SK-N-SH (cell line): Measurements from ENCODE around the gene ZNF22. TPM values are rescaled to one million over a fixed set of nuclear protein-coding genes. Genes with fewer than 3 reads are reported as not detected.

Experiments used
- CTCF ChIA-PET: fragments of 300-600, 350-600 bp; formaldehyde crosslinking; extraction: SDS; loops from one replicate; lab custom pipeline; 2021; lab: Yijun Ruan, JAX
- POLR2A ChIA-PET: fragments of 350-600 bp; sonication (Branson Sonifier 250); formaldehyde crosslinking; extraction: SDS; loops from one replicate; lab custom pipeline; 2020; ENCODE audit warnings: antibody characterized with exemption, inconsistent platforms; lab: Yijun Ruan, JAX
- DNase-seq: peaks from one replicate; pipeline ENCODE4 v3.0.0; 2012
- H2AFZ ChIP-seq: fragments of 200-600 bp; sonication (generic); 2 replicates; pipeline ENCODE4 v1.8.1; 2016; ENCODE audit warnings: antibody characterized with exemption, mild to moderate bottlenecking, low read depth
- H3F3A ChIP-seq: fragments of 200-600 bp; sonication (generic); replicated peaks from 2 replicates; pipeline ENCODE3; 2016; ENCODE audit warnings: antibody characterized with exemption, mild to moderate bottlenecking; ENCODE audit not compliant: insufficient read depth
- H3K27ac ChIP-seq, 2 experiments: fragments of 200-500 bp in 1 of 2; fragments of 200-600 bp in 1 of 2; sonication (Bioruptor generic) in 1 of 2; sonication (generic), shearing (Covaris generic) in 1 of 2; 2 replicates each; pipeline versions ENCODE4 v1.5.1 to v1.6.1; 2014 to 2016; ENCODE audit warnings: low read depth in 2 of 2, inconsistent platforms in 1 of 2, low read length in 1 of 2, mild to moderate bottlenecking in 1 of 2, mixed read lengths in 1 of 2
- H3K27me3 ChIP-seq: fragments of 200-600 bp; sonication (generic), shearing (Covaris generic); 2 replicates; pipeline ENCODE4 v1.6.1; 2016; ENCODE audit warnings: mixed run types; ENCODE audit not compliant: insufficient read depth
- H3K36me3 ChIP-seq, 2 experiments: fragments of 200-500 bp in 1 of 2; fragments of 200-600 bp in 1 of 2; sonication (Bioruptor generic) in 1 of 2; sonication (generic) in 1 of 2; replicated peaks in 1 of 2; 2 replicates each; pipeline versions ENCODE3 to v1.5.1; 2014 to 2016; ENCODE audit warnings: low read length in 1 of 2, mild to moderate bottlenecking in 1 of 2; ENCODE audit not compliant: insufficient read depth in 2 of 2, control insufficient read depth in 1 of 2
- H3K4me1 ChIP-seq, 2 experiments: fragments of 200-500 bp in 1 of 2; fragments of 200-600 bp in 1 of 2; sonication (Bioruptor generic) in 1 of 2; sonication (generic), shearing (Covaris generic) in 1 of 2; 2 replicates each; pipeline versions ENCODE4 v1.5.1 to v1.6.1; 2014 to 2016; ENCODE audit warnings: low read depth in 1 of 2, low read length in 1 of 2, mixed run types in 1 of 2; ENCODE audit not compliant: insufficient read depth in 2 of 2, control insufficient read depth in 1 of 2
- H3K4me2 ChIP-seq: fragments of 200-600 bp; sonication (generic), shearing (Covaris generic); 2 replicates; pipeline ENCODE4 v1.6.1; 2017; ENCODE audit warnings: mixed run types
- H3K4me3 ChIP-seq, 2 experiments: fragments of 200-500 bp in 1 of 2; fragments of 200-600 bp in 1 of 2; sonication (Bioruptor generic) in 1 of 2; sonication (generic), shearing (Covaris generic) in 1 of 2; 2 replicates each; pipeline versions ENCODE4 v1.5.1 to v1.8.1; 2014 to 2016; ENCODE audit warnings: low read depth in 2 of 2, inconsistent platforms in 1 of 2, low read length in 1 of 2, mild to moderate bottlenecking in 1 of 2, mixed read lengths in 1 of 2, moderate library complexity in 1 of 2
- H3K79me2 ChIP-seq: fragments of 200-600 bp; sonication (generic); 2 replicates; pipeline ENCODE4 v1.8.1; 2017; ENCODE audit warnings: mild to moderate bottlenecking; ENCODE audit not compliant: insufficient read depth
- H3K9ac ChIP-seq: fragments of 200-600 bp; sonication (generic); 2 replicates; pipeline ENCODE4 v1.6.1; 2017; ENCODE audit warnings: mixed run types
- H3K9me2 ChIP-seq: fragments of 200-600 bp; sonication (generic); 2 replicates; pipeline ENCODE4 v1.6.1; 2017; ENCODE audit warnings: mixed run types
- H3K9me3 ChIP-seq: fragments of 200-600 bp; sonication (generic); 2 replicates; pipeline ENCODE4 v1.6.1; 2017; ENCODE audit warnings: mixed run types, mild to moderate bottlenecking, moderate library complexity
- H4K20me1 ChIP-seq: fragments of 200-600 bp; sonication (generic); 2 replicates; pipeline ENCODE4 v1.6.1; 2017; ENCODE audit warnings: mild to moderate bottlenecking, mixed run types; ENCODE audit not compliant: insufficient read depth
- CHD2 ChIP-seq: fragments of 150-350 bp; IDR thresholded peaks from 2 replicates; pipeline ENCODE4 v1.6.1; 2018; ENCODE audit warnings: low read length; ENCODE audit not compliant: partially characterized antibody
- ELF1 ChIP-seq: IDR thresholded peaks from 2 replicates; pipeline ENCODE4 v1.4.0; 2012
- EZH2phosphoT487 ChIP-seq: fragments of 200-600 bp; sonication (generic); IDR thresholded peaks from 2 replicates; pipeline ENCODE4 v1.6.1; 2017; ENCODE audit warnings: low read depth, mixed run types, mild to moderate bottlenecking, antibody characterized with exemption, moderate library complexity, borderline replicate concordance
- FOSL2 ChIP-seq: IDR thresholded peaks from 2 replicates; pipeline ENCODE4 v1.4.0; 2012; ENCODE audit warnings: low read depth, mild to moderate bottlenecking, moderate library complexity, borderline replicate concordance
- FOXJ3 ChIP-seq: sonication (generic); formaldehyde crosslinking; IDR thresholded peaks from 2 replicates; pipeline ENCODE4 v1.5.1; 2020; ENCODE audit warnings: mild to moderate bottlenecking, missing genetic modification reagents
- GABPA ChIP-seq: IDR thresholded peaks from 2 replicates; pipeline ENCODE4 v1.4.0; 2012; ENCODE audit warnings: low read depth, mild to moderate bottlenecking
- NFIC ChIP-seq: IDR thresholded peaks from 2 replicates; pipeline ENCODE4 v1.4.0; 2012; ENCODE audit warnings: borderline replicate concordance
- NRF1 ChIP-seq: IDR thresholded peaks from 2 replicates; pipeline ENCODE4 v1.6.1; 2012; ENCODE audit warnings: low read depth, mild to moderate bottlenecking, low read length
- SMC3 ChIP-seq: IDR thresholded peaks from 2 replicates; pipeline ENCODE4 v1.6.1; 2012; ENCODE audit warnings: low read depth, low read length, improper control_type of control experiment
- TEAD4 ChIP-seq: IDR thresholded peaks from 2 replicates; pipeline ENCODE4 v1.4.0; 2012; ENCODE audit warnings: mild to moderate bottlenecking, borderline replicate concordance; ENCODE audit not compliant: insufficient read depth
- WGBS: methylation state at CpG from one replicate; pipeline ENCODE4 v1.1.6; 2017; ENCODE audit warnings: low lambda C conversion rate; 5-methylcytosine and 5-hydroxymethylcytosine counted together
- polyA plus RNA-seq, 3 experiments: library from polyadenylated mRNA; depleted of rRNA; stranded (reverse); fragments of >200 nt; gene quantifications; 2 replicates each; pipeline ENCODE4 v1.2.3, GENCODE V29; 2012
- TF ChIP-seq, protein P1 (sequence below): IDR thresholded peaks from 2 replicates; pipeline ENCODE4 v1.6.1; 2012; ENCODE audit warnings: mild to moderate bottlenecking, low read depth, low read length, moderate library complexity
- TF ChIP-seq, protein P2 (sequence below): fragments of 150-350 bp; IDR thresholded peaks from 2 replicates; pipeline ENCODE4 v1.6.1; 2016; ENCODE audit warnings: mild to moderate bottlenecking, low read depth, low read length
- TF ChIP-seq, protein P3 (sequence below): IDR thresholded peaks from 2 replicates; pipeline ENCODE4; 2012
- TF ChIP-seq, protein P4 (sequence below): IDR thresholded peaks from 2 replicates; pipeline ENCODE4 v1.4.0; 2012; ENCODE audit warnings: low read depth

ZNF22 gene
- polyA plus RNA-seq, 1 of the 3 experiments (the other 2 are of a cell fraction) = 10.2 TPM

DNA sequence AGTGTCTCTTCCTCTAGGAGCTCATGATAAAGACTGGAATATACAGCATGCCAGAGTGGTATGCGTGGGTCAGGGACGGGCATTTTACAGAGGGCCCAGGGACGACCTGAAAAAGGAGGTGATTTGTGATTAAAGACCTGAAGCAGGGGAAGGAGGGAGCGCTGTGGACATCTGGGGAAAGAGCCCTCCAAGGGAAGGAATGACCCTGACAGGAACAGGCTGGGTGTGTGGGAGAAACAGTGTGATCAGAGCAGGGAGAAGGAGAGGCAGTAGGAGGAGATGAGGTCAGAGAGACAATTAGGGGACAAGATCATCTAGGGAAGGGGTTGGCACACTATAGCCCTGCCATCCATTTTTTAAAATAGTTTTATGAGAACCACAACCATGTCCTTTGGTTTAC is 44.5 kb upstream of the ZNF22 start (continued):
- TF ChIP-seq, protein P1, sequence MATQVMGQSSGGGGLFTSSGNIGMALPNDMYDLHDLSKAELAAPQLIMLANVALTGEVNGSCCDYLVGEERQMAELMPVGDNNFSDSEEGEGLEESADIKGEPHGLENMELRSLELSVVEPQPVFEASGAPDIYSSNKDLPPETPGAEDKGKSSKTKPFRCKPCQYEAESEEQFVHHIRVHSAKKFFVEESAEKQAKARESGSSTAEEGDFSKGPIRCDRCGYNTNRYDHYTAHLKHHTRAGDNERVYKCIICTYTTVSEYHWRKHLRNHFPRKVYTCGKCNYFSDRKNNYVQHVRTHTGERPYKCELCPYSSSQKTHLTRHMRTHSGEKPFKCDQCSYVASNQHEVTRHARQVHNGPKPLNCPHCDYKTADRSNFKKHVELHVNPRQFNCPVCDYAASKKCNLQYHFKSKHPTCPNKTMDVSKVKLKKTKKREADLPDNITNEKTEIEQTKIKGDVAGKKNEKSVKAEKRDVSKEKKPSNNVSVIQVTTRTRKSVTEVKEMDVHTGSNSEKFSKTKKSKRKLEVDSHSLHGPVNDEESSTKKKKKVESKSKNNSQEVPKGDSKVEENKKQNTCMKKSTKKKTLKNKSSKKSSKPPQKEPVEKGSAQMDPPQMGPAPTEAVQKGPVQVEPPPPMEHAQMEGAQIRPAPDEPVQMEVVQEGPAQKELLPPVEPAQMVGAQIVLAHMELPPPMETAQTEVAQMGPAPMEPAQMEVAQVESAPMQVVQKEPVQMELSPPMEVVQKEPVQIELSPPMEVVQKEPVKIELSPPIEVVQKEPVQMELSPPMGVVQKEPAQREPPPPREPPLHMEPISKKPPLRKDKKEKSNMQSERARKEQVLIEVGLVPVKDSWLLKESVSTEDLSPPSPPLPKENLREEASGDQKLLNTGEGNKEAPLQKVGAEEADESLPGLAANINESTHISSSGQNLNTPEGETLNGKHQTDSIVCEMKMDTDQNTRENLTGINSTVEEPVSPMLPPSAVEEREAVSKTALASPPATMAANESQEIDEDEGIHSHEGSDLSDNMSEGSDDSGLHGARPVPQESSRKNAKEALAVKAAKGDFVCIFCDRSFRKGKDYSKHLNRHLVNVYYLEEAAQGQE = no peak
- TF ChIP-seq SMC3 (no peak), GABPA (no peak), NRF1 (no peak)
- TF ChIP-seq, protein P2, sequence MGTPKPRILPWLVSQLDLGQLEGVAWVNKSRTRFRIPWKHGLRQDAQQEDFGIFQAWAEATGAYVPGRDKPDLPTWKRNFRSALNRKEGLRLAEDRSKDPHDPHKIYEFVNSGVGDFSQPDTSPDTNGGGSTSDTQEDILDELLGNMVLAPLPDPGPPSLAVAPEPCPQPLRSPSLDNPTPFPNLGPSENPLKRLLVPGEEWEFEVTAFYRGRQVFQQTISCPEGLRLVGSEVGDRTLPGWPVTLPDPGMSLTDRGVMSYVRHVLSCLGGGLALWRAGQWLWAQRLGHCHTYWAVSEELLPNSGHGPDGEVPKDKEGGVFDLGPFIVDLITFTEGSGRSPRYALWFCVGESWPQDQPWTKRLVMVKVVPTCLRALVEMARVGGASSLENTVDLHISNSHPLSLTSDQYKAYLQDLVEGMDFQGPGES = no peak
- TF ChIP-seq, protein P3, sequence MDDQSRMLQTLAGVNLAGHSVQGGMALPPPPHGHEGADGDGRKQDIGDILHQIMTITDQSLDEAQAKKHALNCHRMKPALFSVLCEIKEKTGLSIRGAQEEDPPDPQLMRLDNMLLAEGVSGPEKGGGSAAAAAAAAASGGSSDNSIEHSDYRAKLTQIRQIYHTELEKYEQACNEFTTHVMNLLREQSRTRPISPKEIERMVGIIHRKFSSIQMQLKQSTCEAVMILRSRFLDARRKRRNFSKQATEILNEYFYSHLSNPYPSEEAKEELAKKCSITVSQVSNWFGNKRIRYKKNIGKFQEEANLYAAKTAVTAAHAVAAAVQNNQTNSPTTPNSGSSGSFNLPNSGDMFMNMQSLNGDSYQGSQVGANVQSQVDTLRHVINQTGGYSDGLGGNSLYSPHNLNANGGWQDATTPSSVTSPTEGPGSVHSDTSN = no peak

DNA sequence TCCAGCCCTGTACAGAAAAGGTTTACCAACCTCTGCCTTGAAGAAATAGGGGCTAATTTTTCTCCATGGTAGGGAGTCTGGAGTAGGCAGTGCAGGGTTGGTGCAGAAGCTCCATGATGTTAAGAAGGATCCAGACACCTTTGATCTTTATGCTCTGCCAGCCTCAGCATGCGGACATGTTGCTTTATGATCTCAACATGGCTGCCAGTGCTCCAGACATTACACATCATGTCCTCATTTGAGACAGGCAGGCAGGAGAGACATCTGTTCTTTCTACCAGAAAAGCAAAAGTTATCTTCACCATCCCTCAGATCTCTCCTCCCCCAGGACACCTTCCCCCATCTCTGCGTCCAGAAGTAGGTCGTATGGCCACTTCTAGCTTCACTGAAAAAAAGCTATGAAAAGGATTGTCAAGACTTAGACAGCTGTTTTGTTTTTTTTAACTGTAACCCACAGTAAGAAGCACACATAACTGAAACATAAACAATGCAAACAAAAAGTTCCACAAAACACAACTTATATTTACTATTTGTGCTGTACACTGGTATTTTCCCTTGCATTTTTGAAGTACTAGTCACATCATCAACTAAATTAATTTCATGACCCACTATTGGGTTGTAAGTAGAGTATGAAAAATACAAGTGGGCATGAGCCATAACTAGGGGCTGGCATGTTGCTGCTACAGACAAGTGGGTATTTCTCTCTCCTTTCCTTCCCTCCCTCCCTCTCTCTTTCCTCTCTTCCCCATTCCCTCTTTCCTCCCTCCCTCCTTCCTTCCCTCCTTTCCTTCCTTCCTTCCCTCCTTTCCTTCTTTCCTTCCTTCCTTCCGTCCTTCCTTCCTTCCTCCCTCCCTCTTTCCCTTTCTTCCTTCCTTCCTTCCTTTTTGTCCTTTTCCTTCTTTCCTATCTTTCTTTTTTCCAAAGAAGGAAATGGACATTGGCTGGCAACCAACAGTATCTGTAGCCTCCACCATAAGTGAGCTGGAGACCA is 43.7 kb upstream of the ZNF22 start:
- Histone ChIP-seq H3K36me3 (peaks cover 0 to 8% of the 10 kb centered on the region in 2 experiments), H4K20me1 (no peaks in the 10 kb centered on the region), H3K9me3 (no peaks in the 10 kb centered on the region), H3K4me1 (peaks cover 13 to 18% of the 10 kb centered on the region in 2 experiments; a peak in 3 of 4 replicates), H3K9ac (no peak overlapping the region), H3F3A (no peaks in the 10 kb centered on the region), H3K9me2 (no peaks in the 10 kb centered on the region), H3K4me2 (peak overlapping the region; percentile 96), H3K4me3 (no peak overlapping the region), H3K27ac (no peak overlapping the region), H3K27me3 (no peaks in the 10 kb centered on the region), H2AFZ (no peak overlapping the region), H3K79me2 (peaks cover 7% of the 10 kb centered on the region)
- ChIA-PET CTCF (interaction anchor here (3.9 kb wide), 1 partner anchor 25 kb away, joined by 25 read pairs; no protein-coding TSS in a partner anchor), POLR2A (no interaction called here)
- DNase-seq = no peak
- TF ChIP-seq EZH2phosphoT487 (no peak), TEAD4 (no peak), CHD2 (no peak), ELF1 (no peak), NFIC (no peak), FOSL2 (no peak), FOXJ3 (CRISPR knock-in tag) (no peak)
- TF ChIP-seq, protein P4, sequence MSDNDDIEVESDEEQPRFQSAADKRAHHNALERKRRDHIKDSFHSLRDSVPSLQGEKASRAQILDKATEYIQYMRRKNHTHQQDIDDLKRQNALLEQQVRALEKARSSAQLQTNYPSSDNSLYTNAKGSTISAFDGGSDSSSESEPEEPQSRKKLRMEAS = no peak
- 94% methylated on average over 4 of the region's 4 CpGs for WGBS
